Measurements from ENCODE around the gene TMEM117. TPM values are rescaled to one million over a fixed set of nuclear protein-coding genes. Genes with fewer than 3 reads are reported as not detected.
"Not testable (repeated sequence)": the region's sequence is repeated elsewhere in the genome, so short reads cannot be mapped to it uniquely, and the experiment has no call there.

The TMEM117 gene
- total RNA-seq, 1 donor from 2014 or later, result 0.51 TPM

DNA sequence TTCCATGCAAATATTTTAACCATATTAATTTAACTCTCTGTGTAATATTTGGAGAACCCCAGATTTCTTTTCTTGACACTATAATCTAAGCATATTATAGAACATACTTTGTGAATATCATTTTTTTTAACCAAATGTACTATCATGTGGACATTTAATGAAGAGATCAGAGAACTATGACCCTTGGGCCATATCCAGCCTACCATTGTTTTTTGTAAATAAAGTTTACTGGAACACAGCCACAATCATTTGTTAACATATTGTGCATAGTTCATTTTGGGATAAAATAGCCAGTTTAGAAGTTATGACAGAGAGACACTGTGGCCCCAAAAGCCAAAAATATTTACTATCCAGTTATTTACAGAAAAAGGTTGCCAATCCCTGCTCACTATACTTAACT, 338.2 kb downstream of the TMEM117 start:
- intact Hi-C loops (cut with micrococcal nuclease), result no loop called here

DNA sequence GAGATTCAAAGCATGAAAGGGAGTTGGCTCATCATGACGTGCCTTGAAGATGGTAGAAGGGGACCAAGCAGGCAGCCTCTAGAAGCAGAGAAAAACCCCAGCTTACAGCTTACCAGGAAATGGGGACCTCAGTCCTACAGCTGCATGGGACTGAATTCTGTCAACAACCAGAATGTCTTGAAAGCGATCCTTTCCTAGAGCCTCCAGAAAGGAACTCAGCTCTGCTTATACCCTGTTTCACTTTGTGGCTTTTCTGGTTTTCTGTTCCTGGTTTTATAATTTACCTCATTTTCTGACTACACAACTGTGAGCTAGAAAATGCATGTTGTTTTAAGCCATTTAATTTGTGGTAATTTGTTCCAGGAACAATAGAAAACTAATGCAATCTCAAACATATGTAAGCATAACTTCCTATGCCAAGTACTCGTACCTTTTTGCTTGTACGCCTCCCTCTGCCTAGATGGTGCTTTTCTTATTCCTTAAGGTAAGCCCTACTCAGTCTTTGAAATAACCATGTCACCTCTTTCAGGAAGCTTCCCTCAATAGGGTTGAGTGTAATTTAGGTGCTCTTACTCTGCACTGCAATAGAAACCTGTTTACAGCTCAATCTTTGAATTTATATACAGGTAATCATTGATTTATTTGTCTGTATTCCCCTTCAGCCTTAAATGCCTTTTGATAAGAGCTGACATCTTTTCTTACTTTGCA, 348.8 kb downstream of the TMEM117 start:
- intact Hi-C loops (cut with micrococcal nuclease), result no loop called here

DNA sequence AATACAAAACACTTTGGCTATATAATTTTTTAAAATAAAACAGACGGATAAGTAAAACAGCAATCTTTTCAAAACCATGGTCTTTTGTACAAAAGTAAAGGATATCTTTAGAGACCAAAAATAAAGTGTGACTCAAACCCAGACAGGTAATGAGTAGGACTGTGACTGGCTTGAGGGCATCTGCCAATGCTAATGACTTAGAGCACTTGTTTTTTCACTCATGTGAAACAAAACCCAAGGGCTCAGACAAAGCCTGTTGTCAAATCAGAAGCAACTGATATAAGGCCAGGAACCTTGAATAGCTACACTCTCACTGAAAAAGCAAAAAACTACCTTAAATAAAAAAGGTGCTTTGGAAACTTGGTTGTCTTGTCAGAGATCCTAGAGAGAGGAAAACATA, 357.4 kb downstream of the TMEM117 start:
- intact Hi-C loops (cut with micrococcal nuclease), result no loop called here

DNA sequence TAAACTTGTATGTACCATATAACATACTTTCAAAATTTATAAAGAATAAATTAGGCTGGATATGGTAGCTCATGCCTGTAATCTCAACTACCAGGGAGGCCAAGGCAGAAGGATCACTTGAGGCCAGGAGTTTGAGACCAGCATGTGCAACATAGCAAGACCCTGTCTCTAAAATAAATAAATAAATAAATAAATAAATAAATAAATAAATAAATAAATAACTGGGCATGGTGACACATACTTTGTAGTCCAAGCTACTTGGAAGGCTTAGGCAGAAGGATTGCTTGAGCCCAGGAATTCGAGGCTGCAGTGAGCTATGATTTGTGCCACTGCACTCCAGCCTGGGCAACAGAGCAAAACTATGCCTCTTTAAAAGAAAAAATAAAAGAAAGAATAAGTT, 359.8 kb downstream of the TMEM117 start:
- intact Hi-C loops (cut with micrococcal nuclease), result not testable (repeated sequence)

DNA sequence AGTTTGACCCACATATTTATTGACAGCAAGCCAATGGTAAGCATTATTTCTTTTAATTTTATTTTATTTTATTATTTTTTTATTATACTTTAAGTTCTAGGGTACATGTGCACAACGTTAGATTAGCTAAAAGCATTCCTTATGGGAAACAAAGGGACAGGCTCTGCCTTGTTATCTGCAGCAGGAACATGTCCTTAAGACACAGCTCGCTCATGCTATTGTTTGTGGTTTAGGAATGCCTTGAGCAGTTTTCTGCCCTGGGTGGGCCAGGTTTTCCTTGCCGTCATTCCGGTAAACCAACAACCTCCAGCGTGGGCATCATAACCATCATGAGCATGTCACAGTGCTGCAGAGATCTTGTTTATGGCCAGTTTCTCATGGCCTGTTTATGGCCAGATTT, 370.2 kb downstream of the TMEM117 start:
- intact Hi-C loops (cut with micrococcal nuclease), result no loop called here

DNA sequence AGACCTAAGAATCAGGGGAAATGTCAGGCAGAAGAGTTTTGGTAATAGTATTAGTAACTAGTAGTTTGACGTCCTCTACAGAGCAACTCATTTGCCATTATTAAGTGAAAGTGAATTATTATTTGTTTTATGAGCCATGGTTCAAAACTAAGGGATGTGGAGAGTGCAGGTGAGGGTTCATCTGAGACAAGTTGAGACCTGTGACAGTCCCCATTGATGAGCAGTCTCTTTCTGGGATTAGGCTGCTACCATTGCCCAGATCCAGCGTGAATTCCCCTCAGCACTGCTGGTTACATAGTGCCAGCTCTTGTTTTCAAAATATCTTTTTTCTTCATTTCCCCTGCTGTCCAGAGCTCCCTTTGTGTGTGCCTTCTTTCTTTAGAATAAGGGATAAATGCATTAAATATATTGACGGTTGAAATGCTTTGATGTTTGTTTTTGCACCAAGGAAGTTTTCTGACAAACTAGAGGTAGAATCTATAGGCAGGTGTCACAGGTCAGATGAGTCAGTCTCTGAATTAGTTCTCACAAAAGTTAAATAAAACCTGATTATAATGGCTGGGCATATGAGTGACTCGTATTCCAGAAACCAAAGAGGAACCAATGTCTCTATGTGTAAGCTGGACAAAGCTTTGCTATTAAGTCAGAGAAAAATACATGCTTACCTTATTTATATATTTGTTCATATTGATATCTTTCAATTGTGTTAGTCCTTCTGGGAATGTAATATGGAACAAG, 381.4 kb downstream of the TMEM117 start:
- intact Hi-C loops (cut with micrococcal nuclease), result no loop called here

DNA sequence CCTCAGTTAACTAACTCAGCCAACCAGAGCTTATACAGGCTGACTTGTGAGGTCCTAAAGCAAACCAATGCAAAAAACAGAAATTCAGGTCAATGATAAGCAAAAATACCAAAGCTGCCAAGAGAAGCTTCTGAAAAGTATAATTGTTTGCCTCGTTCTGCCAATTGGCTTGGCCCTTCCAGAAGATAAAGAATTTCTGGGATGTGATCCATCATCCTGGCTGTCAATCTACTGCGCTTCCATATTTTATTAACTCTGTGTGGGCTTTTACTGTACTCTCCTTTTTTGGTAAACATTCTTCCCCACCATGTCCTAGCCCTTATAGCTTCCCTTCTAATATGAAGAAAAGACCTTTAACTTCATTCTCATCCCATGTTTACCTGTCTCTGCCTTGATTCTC, 387.9 kb downstream of the TMEM117 start:
- intact Hi-C loops (cut with micrococcal nuclease), result no loop called here

DNA sequence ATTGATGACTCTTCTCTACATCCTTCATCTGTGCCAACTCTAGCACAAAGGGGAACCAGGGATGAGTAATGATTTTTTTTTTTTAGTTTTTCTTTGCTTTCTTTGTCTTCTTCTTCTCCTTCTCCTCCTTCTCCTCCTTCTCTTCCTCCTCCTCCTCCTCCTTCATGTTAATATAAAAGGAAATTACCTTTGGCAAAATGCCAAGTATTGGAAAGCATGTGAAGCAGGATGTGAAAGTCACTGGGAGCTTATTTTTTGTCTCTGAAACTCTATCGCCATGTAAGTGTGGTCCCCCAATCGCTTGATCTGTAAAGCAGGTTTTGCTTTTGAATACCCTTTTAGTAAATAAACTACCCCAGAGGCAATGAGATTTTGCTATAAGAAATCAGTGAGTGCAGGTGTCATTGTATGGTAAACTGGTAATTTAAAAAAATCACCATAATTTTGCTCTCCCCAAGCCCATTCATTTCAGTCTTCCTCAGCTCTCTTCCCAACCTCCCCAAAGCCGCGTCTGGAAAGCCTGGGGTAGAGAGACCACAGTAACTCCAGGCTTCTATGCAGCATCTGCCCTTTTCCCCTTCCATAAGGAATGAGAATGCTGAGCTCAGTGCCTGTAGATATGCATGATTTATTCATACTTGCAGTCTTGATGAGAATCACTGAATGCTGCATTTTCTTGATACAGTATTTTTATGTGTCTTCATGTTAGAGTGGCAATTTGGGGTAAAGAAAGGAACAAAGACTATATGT, 388.7 kb downstream of the TMEM117 start:
- intact Hi-C loops (cut with micrococcal nuclease), result no loop called here

DNA sequence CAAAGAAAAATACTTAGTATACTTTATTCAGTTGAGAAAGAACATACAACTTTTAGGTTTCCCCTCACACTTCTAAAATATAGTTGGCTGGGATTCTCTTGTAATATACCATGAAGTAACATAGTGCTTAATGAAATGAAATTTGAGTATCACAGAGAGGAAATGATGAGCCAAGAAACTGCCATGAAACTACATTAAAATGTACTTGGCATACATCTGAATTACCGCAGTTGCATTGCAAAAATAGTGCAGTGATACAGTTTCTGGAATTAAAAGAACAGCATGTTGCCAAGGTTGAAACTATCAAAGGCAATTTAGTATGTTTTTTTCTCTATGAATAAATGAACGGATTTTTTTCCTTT, 389.2 kb downstream of the TMEM117 start:
- intact Hi-C loops (cut with micrococcal nuclease), result no loop called here

DNA sequence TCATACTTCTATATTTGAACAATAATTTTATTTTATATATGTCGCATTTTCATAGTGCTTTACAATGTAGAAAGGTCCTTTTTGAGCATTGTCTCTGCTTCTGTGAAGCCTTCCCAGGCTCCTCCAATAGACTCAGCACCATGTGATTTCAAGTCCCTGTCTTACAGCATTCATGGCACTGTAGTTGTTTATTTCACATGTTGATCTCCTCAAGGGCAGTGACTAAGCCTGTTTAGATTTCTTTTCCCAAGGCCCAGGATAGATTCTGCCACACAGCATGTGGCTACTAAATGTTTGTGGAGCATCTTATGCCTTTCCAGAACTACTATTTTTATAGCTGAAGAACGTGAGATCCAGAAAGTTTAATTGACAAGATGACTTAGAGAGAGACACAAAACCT, 391.7 kb downstream of the TMEM117 start:
- intact Hi-C loops (cut with micrococcal nuclease), result no loop called here

DNA sequence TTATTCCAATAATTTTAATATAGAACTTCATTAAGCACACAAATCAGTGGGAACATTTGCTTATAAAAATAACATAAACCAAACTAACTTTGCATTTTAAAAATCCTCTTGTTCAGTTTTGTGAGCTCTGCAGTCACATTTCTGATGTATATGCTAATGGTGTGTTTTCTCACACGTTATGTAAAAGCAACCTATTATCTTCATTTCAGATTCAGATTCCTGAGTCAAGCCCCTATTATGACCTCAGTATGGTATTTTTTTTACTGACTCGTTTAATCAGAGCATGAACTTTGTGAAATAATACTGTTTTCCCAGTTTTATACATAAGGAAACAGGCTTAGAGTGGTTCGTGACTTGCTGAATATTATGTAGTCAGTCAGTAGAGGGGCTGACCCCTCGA, 394.0 kb downstream of the TMEM117 start:
- intact Hi-C loops (cut with micrococcal nuclease), result no loop called here

DNA sequence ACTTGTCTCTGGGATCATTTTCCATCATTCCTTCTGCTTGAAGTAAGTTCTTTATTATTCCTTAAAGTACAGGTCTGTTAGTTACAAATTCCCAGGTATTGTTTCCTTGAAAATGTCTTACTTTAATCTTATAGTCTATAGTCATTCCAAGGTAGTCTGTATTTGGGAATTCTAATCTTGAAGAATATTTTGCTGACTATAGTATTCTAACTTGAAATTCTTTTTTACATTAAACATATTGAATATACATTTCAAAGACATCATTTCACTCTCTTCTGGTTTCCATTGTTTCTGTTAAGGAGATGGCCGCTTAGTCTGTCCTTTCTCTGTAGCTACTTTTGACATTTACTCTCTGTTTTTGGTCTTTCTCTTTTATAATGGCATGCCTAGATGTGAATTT, 399.8 kb downstream of the TMEM117 start:
- intact Hi-C loops (cut with micrococcal nuclease), result no loop called here

DNA sequence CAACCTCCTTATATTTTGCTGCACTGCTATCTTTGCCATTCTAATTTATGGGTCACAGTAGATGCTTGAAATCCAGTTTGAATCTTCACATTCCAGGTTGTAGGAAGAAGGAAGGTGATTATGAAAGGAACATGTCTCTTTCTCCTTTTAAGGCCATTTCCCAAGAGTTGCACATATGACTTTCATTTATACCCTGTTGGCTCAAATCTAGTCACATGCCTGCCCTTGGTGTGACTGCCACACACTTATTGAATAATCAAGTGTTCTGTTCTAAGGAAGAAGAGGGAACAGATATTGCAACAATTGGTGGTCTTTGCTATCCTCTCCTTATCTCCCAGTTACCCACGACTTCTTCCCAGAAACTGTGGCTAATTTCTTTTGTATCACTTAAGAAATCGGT, 404.3 kb downstream of the TMEM117 start:
- intact Hi-C loops (cut with micrococcal nuclease), result no loop called here

DNA sequence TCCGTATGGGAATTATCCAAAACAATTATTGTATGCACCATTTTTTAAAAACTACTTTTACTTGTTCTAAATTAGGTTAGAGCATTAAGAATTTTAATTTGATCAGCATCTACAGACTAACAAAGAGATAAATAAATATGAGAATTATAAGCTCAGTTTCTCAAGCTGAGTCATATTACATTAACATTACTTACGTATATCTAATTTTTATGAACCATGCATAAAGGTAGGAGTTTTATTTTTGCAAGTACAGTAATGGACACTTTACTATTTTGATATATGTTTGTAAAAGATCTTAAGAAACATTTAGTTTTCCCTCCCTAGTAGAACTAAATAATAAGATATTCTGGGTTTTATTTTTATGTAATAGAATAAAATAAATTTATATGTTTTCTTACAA, 410.1 kb downstream of the TMEM117 start:
- intact Hi-C loops (cut with micrococcal nuclease), result no loop called here

DNA sequence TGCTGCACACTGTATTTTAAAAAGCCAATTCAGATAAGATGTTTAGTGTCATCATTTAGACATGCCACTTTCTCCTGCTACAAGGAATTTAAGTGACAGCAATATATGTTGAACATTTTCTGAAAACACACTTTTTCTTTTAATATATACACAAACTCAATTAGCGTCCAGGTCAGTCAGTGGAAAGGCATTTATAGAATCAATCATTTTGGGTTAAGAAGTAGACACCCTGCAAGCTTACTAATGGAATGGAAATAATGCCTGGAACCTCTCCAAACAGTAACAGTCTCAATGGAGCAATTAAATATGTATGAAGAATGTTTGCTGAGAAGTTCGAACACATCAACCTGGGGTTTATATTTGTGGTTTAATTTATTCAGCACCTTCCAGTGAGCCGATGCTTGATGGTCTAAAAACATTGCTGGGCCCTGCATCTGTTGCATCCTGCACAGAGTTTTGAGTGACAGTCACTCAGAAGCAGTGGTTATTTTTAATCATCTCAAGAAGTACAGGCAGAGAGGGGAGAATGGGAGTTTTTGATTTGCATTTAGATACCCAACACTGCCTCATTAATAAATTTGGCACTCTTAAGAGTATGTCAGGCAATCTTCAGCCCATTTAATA, 410.7 kb downstream of the TMEM117 start:
- intact Hi-C loops (cut with micrococcal nuclease), result no loop called here

DNA sequence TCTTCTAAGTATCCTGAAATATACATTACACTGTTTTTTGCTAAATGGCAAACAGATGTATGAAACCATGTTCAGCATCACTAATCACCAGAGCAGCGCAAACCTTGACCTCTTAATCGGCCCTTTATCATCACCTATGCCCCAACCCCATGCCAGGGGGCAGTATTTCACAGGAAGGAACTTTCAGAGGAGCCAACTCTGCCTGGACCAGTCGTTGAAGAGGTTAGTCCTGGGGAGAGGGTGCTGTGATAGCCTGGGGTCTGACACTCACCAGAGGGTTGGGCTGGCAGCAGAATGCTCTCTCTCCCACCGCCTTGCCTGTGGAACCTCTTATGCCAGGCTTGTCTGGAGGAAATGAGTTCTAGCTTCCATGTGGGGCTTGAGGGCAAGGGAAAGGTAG, 411.7 kb downstream of the TMEM117 start:
- intact Hi-C loops (cut with micrococcal nuclease), result no loop called here

DNA sequence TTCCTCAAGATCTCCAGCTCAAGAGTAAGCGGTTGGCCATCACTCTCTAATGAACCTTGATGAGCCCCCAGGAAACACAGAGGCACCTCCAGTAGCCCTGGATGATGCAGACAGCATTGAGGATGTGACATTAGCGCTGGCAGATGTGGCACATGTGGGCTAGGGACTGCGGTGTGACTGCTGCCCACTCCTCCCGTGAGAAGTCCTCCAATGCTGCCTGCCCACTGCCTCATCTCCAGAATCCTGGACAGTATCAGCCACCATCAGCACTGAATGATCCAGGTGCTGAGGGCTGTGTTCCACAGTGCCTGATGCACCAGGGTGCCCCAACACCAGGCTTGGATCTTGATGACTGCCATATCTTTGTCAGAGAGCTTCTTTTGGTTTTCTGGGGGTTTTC, 412.6 kb downstream of the TMEM117 start:
- intact Hi-C loops (cut with micrococcal nuclease), result no loop called here

DNA sequence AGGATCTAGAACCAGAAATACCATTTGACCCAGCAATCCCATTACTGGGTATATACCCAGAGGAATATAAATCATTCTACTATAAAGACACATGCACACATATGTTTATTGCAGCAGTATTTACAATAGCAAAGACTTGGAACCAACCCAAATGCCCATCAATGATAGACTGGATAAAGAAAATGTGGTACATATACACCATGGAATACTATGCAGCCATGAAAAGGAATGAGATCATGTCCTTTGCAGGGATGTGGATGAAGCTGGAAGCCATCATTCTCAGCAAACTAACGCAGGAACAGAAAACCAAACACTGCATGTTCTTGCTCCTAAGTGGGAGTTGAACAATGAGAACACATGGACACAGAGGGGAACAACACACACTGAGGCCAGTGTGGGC, 414.6 kb downstream of the TMEM117 start:
- intact Hi-C loops (cut with micrococcal nuclease), result not testable (repeated sequence)

DNA sequence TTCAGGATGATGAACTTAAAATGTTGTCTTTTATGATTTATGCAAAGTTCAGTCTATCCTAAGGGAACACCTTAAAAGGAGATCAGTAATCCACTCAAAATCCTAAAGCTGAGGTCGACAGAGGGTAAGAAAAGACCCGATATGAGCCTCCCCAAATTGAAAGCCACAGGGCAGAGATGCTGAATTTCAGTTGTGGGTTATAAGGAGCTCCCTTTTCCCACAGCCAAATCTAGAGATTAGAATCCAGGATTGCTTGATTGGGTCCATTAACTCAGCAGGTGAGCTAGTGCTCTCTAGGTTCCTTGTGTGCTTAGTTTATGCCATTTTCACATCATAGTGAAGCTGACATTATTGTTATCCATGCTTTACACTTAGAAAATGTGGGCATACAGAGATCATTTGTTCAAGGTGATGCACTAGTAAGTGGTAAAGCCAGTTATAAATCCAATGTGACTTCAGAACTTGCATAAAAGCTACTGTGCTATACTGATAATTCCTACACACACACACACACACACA, 417.5 kb downstream of the TMEM117 start:
- intact Hi-C loops (cut with micrococcal nuclease), result no loop called here

DNA sequence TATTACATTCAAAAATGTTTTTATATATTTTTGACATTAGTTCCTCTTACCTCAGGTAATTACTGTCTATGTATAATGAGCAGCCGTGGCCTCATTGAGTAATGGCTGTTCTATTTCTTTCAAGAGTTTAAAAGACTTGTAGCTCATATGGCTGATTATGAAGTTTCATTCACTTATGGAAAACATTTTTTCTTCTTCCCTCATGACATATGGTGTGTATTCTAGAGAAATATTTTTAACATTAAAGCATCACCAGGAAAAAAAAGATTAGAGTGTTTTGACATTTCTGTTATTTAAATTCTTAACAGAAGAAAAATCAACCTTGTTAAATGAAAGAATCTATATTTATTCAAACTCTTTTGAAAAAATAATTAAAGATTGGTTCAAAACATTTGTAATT, 422.4 kb downstream of the TMEM117 start:
- intact Hi-C loops (cut with micrococcal nuclease), result no loop called here

DNA sequence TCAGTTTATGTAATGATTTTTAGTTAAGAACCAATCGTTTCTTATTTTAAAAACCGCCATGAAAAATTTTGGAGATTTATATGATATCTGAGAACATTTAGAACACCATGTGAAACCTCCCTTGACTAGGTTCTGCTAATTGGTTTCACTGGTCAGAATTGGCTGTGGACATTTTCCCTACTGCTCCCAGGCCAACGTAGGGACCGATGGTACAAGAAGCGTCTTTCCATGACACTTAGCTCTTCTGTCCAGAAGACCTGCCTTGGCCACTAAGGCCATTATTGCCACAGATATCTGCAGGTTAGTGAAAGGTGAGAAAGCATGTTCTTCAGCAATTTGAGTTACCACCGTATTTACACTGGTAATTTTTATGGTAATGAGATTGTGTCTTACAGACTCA, 424.0 kb downstream of the TMEM117 start:
- intact Hi-C loops (cut with micrococcal nuclease), result no loop called here

DNA sequence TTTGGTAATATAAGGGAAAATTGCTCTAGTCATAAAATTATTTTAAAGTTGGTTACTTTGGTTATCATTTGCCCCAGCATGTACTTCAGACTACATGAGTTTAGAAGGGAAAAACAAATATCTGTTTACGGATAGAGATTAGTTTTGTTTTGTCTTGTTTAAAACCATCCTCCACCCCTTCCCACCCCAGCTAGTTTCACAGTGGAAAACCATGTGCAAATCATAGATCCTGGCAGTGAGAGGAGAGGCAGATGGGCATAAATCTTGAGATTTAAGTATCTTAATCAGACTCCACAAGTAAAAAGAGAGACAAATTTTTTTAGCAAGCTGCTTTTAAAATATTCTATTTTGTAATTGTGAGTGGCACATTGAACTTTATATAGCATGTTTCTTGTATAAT, 424.7 kb downstream of the TMEM117 start:
- intact Hi-C loops (cut with micrococcal nuclease), result no loop called here

All from T-helper 1 cell treated with Interleukin-12 subunit alpha and Interleukin-12 subunit beta and Interleukin-4 antibody, amounts not matched to agents 30 ng/mL and 1 ng/mL, for 36 hours (primary cell).